Measurements from ENCODE around the gene URB1.

- TF ChIP-seq CTCF (IDR thresholded peaks at IDR 0.05) (no peak), EP300 (IDR thresholded peaks at IDR 0.05) (no peak), POLR2A (IDR thresholded peaks at IDR 0.05) (no peak)
Observed at GRCh38 chr21:32348604-32349332, 44.0 kb downstream of the URB1 start.
